Caco-2 (cell line): Measurements from ENCODE around the gene FXYD5. TPM values are rescaled to one million over a fixed set of nuclear protein-coding genes. Genes with fewer than 3 reads are reported as not detected.

Experiments
- BruUV-seq: library from RNA; stranded (reverse); fragments of 400-500 nt; replicated peaks from 2 replicates; lab custom pipeline; 2021; lab: Mats Ljungman, UMichigan
- CTCF ChIA-PET: fragments of 300-600 bp; sonication (Branson Sonifier 250); formaldehyde crosslinking; loops from one replicate; lab custom pipeline; 2022; ENCODE audit warnings: antibody characterized with exemption; lab: Charles Lee
- POLR2A ChIA-PET: fragments of 300-600 bp; sonication (Branson Sonifier 250); formaldehyde crosslinking; loops from one replicate; lab custom pipeline; 2022; ENCODE audit warnings: antibody characterized with exemption; lab: Charles Lee
- DNase-seq, 2 experiments: peaks; one replicate each; pipeline versions ENCODE4 v3.0.0 to v3.0.0-alpha.2; 2020 to 2022
- H3K27me3 ChIP-seq: replicated peaks from 2 replicates; pipeline ENCODE4 v1.6.0; 2011; ENCODE audit warnings: low read length; ENCODE audit not compliant: control insufficient read depth, insufficient read depth
- H3K36me3 ChIP-seq: 2 replicates; pipeline ENCODE4 v1.5.1; 2011; ENCODE audit warnings: low read length; ENCODE audit not compliant: control insufficient read depth, insufficient read depth
- H3K4me1 ChIP-seq: fragments of 250-450 bp; sonication (Bioruptor Pico); 2 replicates; pipeline ENCODE4 v1.5.1; 2020; ENCODE audit warnings: mild to moderate bottlenecking
- H3K4me3 ChIP-seq: 2 replicates; pipeline ENCODE4 v1.5.1; 2011; ENCODE audit warnings: low read depth, mild to moderate bottlenecking, control low read depth, low read length
- H3K9me3 ChIP-seq: fragments of 250-450 bp; sonication (Bioruptor Pico); 2 replicates; pipeline ENCODE4 v1.5.1; 2020; ENCODE audit warnings: mild to moderate bottlenecking, moderate library complexity
- H3K27ac Mint-ChIP-seq: one replicate; pipeline ENCODE4 v1.8.0; 2022; ENCODE audit warnings: mixed read lengths; ENCODE audit not compliant: unreplicated experiment
- H3K27me3 Mint-ChIP-seq: one replicate; pipeline ENCODE4 v1.8.0; 2022; ENCODE audit warnings: mixed read lengths; ENCODE audit not compliant: insufficient read depth, unreplicated experiment
- H3K36me3 Mint-ChIP-seq: one replicate; pipeline ENCODE4 v1.8.0; 2022; ENCODE audit warnings: mild to moderate bottlenecking, mixed read lengths; ENCODE audit not compliant: insufficient read depth, unreplicated experiment
- H3K4me1 Mint-ChIP-seq: one replicate; pipeline ENCODE4 v1.8.0; 2022; ENCODE audit warnings: low read depth, mixed read lengths; ENCODE audit not compliant: unreplicated experiment
- H3K4me3 Mint-ChIP-seq: one replicate; pipeline ENCODE4 v1.8.0; 2022; ENCODE audit warnings: mild to moderate bottlenecking, moderate library complexity, mixed read lengths; ENCODE audit not compliant: unreplicated experiment
- H3K9me3 Mint-ChIP-seq: one replicate; pipeline ENCODE4 v1.8.0; 2022; ENCODE audit warnings: mixed read lengths; ENCODE audit not compliant: unreplicated experiment
- intact Hi-C: fragments of 100-400 bp; cut with micrococcal nuclease; formaldehyde crosslinking; loops from one replicate; pipeline ENCODE4 v1.10.0; 2022; ENCODE audit not compliant: unreplicated experiment
- total RNA-seq: library from RNA; stranded (reverse); gene quantifications from 2 replicates; pipeline ENCODE4 v1.2.3, GENCODE V29; 2022
- TF ChIP-seq, protein P1 (sequence below), 2 experiments: fragments of 200-600 bp in 1 of 2; IDR thresholded peaks; 1 replicate in 1 of 2; 2 replicates in 1 of 2; pipeline versions ENCODE4 v1.5.1 to v1.8.0; 2011 to 2022; ENCODE audit warnings: antibody characterized with exemption in 1 of 2, control low read depth in 1 of 2, inconsistent platforms in 1 of 2, low read depth in 1 of 2, low read length in 1 of 2, mild to moderate bottlenecking in 1 of 2, moderate library complexity in 1 of 2; ENCODE audit not compliant: insufficient read depth in 1 of 2, severe bottlenecking in 1 of 2, unreplicated experiment in 1 of 2

FXYD5 gene
- total RNA-seq, 1 experiment from 2014 or later, result 20.4 TPM

DNA sequence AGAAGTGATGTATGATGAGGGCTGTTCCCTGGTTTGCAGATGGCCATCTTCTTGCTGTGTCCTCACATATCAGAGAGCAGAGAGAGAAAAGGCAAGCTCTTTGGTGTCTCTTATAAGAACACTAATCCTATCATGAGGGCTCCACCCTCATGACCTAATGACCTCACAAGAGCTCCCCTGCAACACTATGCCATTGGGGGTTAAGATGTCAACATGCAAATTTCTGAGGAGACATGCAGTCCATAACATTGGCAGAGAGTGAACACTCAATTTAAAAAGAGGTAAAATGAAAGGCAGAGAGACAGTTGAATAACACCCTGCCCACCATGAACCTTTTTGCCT is 63.1 kb downstream of the FXYD5 start:
- no peaks in the 10 kb centered on the region for H3K36me3 ChIP-seq
- peaks cover 16% of the 10 kb centered on the region for H3K4me1 Mint-ChIP-seq
- H3K36me3 Mint-ChIP-seq, result no peaks in the 10 kb centered on the region
- H3K4me3 ChIP-seq, result no peak overlapping the region
- TF ChIP-seq, protein P1, sequence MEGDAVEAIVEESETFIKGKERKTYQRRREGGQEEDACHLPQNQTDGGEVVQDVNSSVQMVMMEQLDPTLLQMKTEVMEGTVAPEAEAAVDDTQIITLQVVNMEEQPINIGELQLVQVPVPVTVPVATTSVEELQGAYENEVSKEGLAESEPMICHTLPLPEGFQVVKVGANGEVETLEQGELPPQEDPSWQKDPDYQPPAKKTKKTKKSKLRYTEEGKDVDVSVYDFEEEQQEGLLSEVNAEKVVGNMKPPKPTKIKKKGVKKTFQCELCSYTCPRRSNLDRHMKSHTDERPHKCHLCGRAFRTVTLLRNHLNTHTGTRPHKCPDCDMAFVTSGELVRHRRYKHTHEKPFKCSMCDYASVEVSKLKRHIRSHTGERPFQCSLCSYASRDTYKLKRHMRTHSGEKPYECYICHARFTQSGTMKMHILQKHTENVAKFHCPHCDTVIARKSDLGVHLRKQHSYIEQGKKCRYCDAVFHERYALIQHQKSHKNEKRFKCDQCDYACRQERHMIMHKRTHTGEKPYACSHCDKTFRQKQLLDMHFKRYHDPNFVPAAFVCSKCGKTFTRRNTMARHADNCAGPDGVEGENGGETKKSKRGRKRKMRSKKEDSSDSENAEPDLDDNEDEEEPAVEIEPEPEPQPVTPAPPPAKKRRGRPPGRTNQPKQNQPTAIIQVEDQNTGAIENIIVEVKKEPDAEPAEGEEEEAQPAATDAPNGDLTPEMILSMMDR (IDR thresholded peaks at IDR 0.05; ENCODE audit: insufficient read depth in 1 of 2, low read depth in 1 of 2, low read length in 1 of 2, severe bottlenecking in 1 of 2, unreplicated experiment in 1 of 2), result no peak
- BruUV-seq, result no TSS peak
- peaks cover 16% of the 10 kb centered on the region; the same call in 1 of the 2 replicates for H3K9me3 ChIP-seq
- H3K27me3 Mint-ChIP-seq, result no peaks in the 10 kb centered on the region
- intact Hi-C loops, result no loop called here
- H3K4me1 ChIP-seq, result peaks cover 15% of the 10 kb centered on the region
- peaks cover 20% of the 10 kb centered on the region for H3K9me3 Mint-ChIP-seq
- H3K27me3 ChIP-seq, result no peaks in the 10 kb centered on the region; the same call in 1 of the 2 replicates
- no peak overlapping the region for H3K27ac Mint-ChIP-seq
- CTCF ChIA-PET, result interaction anchor here (0.5 to 1.3 kb wide), 4 partner anchors 77 to 162 kb away, joined by 3 to 7 read pairs (median 4); no protein-coding TSS in a partner anchor
- H3K4me3 Mint-ChIP-seq, result no peak overlapping the region
- no peak for DNase-seq
- POLR2A ChIA-PET, result no interaction called here

- Mint-ChIP-seq H3K27ac (no peak overlapping the region), H3K36me3 (no peaks in the 10 kb centered on the region), H3K27me3 (no peaks in the 10 kb centered on the region), H3K9me3 (peaks cover 20% of the 10 kb centered on the region), H3K4me3 (no peak overlapping the region), H3K4me1 (peaks cover 16% of the 10 kb centered on the region)
- TF ChIP-seq, protein P1 (IDR thresholded peaks at IDR 0.05; ENCODE audit: insufficient read depth in 1 of 2, low read depth in 1 of 2, low read length in 1 of 2, severe bottlenecking in 1 of 2, unreplicated experiment in 1 of 2), result no peak
- intact Hi-C loops, result no loop called here
- DNase-seq, result no peak
- peaks cover 16% of the 10 kb centered on the region; the same call in 1 of the 2 replicates for H3K9me3 ChIP-seq
- no peaks in the 10 kb centered on the region; the same call in 1 of the 2 replicates for H3K27me3 ChIP-seq
- POLR2A ChIA-PET, result no interaction called here
- H3K4me3 ChIP-seq, result no peak overlapping the region
- BruUV-seq, result no TSS peak
- no peaks in the 10 kb centered on the region for H3K36me3 ChIP-seq
- CTCF ChIA-PET, result no interaction called here
- H3K4me1 ChIP-seq, result peaks cover 15% of the 10 kb centered on the region
These were observed 64.5 kb downstream of the FXYD5 start for GRCh38 chr19:35219008-35219407.

Other genes starting within 250 kb of the FXYD5 start
- 5.2 and 5.6 TPM in 2 replicates for gene ZNF30, start 227.8 kb upstream of the FXYD5 start, total RNA-seq
- 4.5 and 5.6 TPM in 2 replicates for gene ZNF792, start 190.5 kb upstream of the FXYD5 start, total RNA-seq
- 110 and 132 TPM in 2 replicates for gene GRAMD1A, start 154.4 kb upstream of the FXYD5 start, total RNA-seq
- 1.7 and 1.9 TPM in 2 replicates for gene SCN1B, start 124.3 kb upstream of the FXYD5 start, total RNA-seq
- 20.8 and 21.1 TPM in 2 replicates for gene HPN, start 113.0 kb upstream of the FXYD5 start, total RNA-seq
- gene FXYD3, start 38.9 kb upstream of the FXYD5 start, total RNA-seq, result 26.8 and 36.7 TPM in 2 replicates
- gene LGI4, start 19.7 kb upstream of the FXYD5 start, total RNA-seq, result 0.37 and 0.43 TPM in 2 replicates
- gene FXYD1, start 15.9 kb upstream of the FXYD5 start, total RNA-seq, result not detected in 2 replicates
- gene FXYD7, start 11.5 kb upstream of the FXYD5 start, total RNA-seq, result not detected in 2 replicates
- gene FAM187B, start 74.0 kb downstream of the FXYD5 start, total RNA-seq, result not detected in 2 replicates
- gene LSR, start 94.3 kb downstream of the FXYD5 start, total RNA-seq, result 172 and 197 TPM in 2 replicates
- gene USF2, start 114.2 kb downstream of the FXYD5 start, total RNA-seq, result 105 and 108 TPM in 2 replicates
- not detected in 2 replicates for gene HAMP, start 127.8 kb downstream of the FXYD5 start, total RNA-seq
- gene MAG, start 137.4 kb downstream of the FXYD5 start, total RNA-seq, result 0.41 TPM in 1 of 2 replicates, not detected in the other
- gene CD22, start 174.5 kb downstream of the FXYD5 start, total RNA-seq, result not detected in 2 replicates
- gene FFAR1, start 193.2 kb downstream of the FXYD5 start, total RNA-seq, result not detected in 2 replicates
- not detected in 2 replicates for gene FFAR3, start 203.7 kb downstream of the FXYD5 start, total RNA-seq
- not detected in 2 replicates for gene GPR42, start 216.3 kb downstream of the FXYD5 start, total RNA-seq